Astrocyte of the spinal cord (primary cell): ENCODE results near the gene ELMO1.
A peak's percentile ranks its signal among the peaks of the same experiment; 100 is the strongest.

Source experiments
- DNase-seq: peaks from one replicate; pipeline ENCODE4 v3.0.0; 2011; ENCODE audit warnings: low read depth, low spot score
- H3K4me3 ChIP-seq: 2 replicates; pipeline ENCODE4 v1.5.1; 2011; ENCODE audit warnings: low read depth, mild to moderate bottlenecking, low read length, moderate library complexity
- in situ Hi-C: cut with HindIII; loops from 2 replicates; pipeline ENCODE4 v1.10.0; 2017; ENCODE audit warnings: low sequenced_read_pairs
- TF ChIP-seq, protein P1 (sequence below): IDR thresholded peaks from 2 replicates; pipeline ENCODE4 v1.5.1; 2012; ENCODE audit warnings: low read depth, mild to moderate bottlenecking, low read length, inconsistent platforms

The ELMO1 gene

DNA sequence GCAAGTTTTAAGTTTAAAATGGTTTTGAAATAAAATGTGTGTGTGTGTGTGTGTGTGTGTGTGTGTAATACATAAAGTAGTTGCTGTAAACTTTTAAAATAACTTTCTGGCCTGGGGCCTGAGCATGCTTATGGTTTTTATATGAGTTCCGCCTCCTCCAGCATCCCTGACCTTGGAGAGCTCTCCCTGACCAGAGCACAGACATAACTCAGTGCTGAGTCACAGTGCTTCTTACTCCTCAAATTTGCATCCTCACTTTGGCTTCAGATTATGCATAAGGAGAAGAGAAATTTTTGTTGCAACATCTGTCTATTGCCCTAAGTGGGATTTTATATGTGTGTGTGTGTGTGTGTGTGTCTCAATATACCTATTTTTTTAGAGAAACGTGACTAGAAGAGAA is 200.8 kb downstream of the ELMO1 start:
- no peak overlapping the region for H3K4me3 ChIP-seq
- in situ Hi-C loops = no loop called here
- DNase-seq = no peak
- TF ChIP-seq, protein P1, sequence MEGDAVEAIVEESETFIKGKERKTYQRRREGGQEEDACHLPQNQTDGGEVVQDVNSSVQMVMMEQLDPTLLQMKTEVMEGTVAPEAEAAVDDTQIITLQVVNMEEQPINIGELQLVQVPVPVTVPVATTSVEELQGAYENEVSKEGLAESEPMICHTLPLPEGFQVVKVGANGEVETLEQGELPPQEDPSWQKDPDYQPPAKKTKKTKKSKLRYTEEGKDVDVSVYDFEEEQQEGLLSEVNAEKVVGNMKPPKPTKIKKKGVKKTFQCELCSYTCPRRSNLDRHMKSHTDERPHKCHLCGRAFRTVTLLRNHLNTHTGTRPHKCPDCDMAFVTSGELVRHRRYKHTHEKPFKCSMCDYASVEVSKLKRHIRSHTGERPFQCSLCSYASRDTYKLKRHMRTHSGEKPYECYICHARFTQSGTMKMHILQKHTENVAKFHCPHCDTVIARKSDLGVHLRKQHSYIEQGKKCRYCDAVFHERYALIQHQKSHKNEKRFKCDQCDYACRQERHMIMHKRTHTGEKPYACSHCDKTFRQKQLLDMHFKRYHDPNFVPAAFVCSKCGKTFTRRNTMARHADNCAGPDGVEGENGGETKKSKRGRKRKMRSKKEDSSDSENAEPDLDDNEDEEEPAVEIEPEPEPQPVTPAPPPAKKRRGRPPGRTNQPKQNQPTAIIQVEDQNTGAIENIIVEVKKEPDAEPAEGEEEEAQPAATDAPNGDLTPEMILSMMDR = no peak

DNA sequence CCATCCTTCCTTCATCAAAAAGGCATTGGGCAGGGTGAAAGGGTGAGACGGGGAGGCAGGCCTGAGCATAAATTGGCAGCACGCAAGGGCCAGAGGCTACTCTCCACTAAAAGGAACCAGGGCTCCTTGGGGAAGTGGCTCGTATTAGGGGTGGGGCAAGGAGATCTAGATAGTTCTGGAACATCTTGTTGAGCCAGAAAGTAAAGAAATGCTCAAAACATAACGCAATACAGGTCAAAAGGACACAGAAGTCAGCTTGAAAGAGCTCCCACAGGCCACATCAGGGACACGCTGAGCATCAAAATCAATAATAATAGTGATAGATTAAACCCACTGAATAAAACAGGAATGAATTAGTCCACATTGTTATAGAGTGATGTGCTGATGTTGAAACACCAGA is 203.1 kb downstream of the ELMO1 start:
- TF ChIP-seq, protein P1 = no peak
- DNase-seq = no peak
- no peak overlapping the region for H3K4me3 ChIP-seq
- in situ Hi-C loops = no loop called here

DNA sequence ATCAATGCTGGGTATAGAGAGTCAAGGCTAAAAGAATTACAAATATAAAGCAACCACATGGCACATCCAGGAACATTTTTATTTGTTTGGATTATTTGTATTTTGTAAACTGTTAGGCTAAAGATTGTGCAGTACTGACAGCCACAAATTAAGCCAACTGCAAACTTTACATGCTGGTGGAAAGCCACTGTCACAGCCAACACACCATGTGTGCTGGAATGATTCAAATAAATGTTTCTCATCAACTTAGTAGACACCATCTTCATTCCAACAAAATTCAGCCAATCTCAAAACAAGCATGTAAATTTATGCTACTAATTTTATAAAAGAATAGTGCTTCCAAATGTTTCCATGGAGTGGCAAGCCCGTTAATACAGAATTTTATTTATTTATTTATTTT is 211.8 kb downstream of the ELMO1 start:
- DNase-seq = no peak
- no peak overlapping the region for H3K4me3 ChIP-seq
- in situ Hi-C loops = no loop called here
- TF ChIP-seq, protein P1 = no peak

DNA sequence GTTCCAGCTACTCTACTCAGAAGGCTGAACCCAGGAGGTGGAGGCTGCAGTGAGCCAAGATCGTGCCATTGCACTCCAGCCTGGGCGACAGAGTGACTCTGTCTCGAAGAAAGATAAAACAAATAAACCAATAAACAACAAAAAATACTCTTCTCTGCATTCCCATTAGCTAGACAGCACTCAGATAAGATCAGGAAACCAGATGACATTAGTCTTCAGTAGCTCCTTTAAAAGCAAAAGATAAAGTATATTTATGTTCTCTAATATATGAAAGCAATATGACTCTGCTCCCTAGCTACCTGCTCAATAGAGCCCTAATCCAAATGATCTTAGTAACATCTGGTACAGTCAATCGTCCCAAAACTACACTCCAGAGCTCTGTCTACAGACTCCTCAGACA is 212.9 kb downstream of the ELMO1 start:
- no peak for DNase-seq
- H3K4me3 ChIP-seq = no peak overlapping the region
- TF ChIP-seq, protein P1 = no peak
- in situ Hi-C loops = no loop called here

DNA sequence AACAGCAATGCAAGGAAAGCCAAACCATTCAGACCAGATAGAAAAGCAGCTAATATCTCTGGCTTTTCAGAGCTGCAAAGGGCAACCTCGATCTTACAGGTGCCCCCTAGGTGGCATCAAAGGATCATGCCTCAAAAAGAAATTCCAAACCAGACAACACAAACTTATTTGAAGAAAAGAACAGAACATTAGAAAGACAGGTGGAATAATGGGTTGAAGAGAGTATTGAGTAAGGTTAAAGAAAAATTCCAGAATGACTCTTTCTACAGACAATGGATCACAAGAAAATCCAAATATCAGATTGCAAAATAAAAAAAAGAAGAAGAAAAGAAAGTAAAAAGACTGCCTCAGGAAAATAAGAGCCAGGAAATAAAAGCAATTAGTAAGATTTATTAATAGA is 213.7 kb downstream of the ELMO1 start:
- TF ChIP-seq, protein P1 = peak; percentile 21
- in situ Hi-C loops = no loop called here
- no peak for DNase-seq
- no peak overlapping the region for H3K4me3 ChIP-seq

DNA sequence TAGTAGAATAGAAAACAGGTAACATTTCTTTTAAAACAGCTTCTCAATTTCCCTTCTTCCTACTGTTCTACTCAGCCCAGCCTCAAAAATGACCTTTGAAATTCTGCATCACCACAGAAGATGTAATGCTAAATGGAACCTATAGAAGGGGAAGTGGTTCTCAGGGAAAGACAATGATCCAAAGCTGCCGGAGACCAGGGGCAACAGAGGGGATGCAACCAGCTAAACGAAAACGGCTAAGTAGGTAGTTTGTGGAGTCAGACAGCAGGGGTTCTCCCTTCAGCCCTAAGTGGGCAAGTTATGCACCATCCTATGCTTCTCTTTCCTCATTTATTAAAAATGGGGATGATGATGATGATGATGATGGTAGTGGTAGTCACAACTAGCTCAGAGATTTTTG is 214.3 kb downstream of the ELMO1 start:
- H3K4me3 ChIP-seq = no peak overlapping the region
- in situ Hi-C loops = no loop called here
- no peak for DNase-seq
- TF ChIP-seq, protein P1 = no peak

DNA sequence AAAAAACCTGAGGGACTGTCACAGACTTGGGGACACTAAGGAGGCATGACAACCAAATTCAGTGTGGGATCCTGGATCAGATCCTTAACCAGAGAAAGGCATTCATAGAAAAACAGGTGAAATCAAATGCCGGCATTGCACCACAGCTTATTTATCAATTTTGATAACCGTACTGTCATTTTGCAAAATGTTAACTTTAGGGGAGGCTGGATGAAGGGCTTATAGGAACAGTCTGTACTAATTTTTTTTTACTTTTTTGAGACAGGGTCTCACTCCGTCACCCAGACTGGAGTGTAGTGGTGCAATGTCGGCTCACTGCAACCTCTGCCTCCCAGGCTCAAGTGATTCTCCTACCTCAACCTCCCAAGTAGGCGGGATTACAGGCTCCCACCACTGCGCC is 217.1 kb downstream of the ELMO1 start:
- in situ Hi-C loops = no loop called here
- no peak overlapping the region for H3K4me3 ChIP-seq
- TF ChIP-seq, protein P1 = no peak

More for the DNA sequence above, 217.1 kb downstream of the ELMO1 start:
- no peak for DNase-seq
